ENCODE measurements around the gene MYO1B.

Gene MYO1B

GRCh38 chr2:191245046-191245868, at the start of gene MYO1B:
TSS of gene MYO1B (plus strand) at chr2:191245404. CDS start at chr2:191276896, 31,492 bp downstream.
- no peak for DNase-seq (ENCODE audit: low read depth)

- no peak for DNase-seq (ENCODE audit: low read depth)
These were observed 48.1 kb upstream of the MYO1B start for GRCh38 chr2:191197096-191197495.

DNA sequence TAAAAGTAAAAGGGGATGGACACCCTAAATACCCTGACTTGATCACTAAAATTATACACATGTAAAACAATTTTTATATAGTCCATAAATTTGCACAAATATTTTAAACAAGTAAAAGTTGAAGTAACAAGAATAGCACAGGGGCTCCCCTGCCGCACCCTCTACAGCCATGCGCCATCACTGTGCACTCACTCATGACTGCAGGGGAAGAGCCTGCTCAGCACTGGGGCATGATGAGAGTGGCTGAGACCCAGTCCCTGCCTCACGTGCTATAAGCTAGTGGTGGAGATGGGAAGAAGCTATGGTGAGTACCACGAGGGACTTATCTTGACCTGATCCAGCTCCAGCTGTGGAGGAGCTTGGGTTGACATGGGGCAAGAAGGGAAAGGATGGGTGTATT, 46.9 kb upstream of the MYO1B start:
- no peak for DNase-seq (ENCODE audit: low read depth)

DNA sequence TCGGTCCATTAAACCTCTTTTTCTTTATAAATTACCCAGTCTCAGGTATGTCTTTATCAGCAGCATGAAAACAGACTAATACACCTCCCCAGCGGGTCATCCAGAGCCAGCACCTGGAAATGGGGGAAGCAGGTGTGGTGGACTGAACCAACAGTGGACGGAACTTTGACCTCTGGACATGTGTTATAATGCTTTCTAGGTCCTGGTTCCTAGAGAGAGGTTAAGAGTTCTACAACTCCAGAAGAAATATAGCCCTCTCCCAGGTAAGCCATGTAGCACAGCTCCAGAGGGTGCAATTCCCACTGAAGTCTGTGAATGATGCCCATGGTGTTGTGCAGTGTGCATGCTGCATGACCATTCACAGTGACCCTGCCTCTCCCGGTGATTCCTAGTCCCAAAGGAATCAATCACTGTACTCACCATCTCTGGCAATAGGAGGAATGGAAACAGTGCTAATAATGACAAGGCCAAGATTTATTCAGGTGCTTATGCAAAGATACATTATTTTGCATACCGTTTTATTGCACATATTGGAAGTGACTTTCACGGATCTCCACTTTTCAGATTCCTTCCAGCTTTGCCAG, 45.2 kb upstream of the MYO1B start:
- DNase-seq (ENCODE audit: low read depth) = no peak

DNA sequence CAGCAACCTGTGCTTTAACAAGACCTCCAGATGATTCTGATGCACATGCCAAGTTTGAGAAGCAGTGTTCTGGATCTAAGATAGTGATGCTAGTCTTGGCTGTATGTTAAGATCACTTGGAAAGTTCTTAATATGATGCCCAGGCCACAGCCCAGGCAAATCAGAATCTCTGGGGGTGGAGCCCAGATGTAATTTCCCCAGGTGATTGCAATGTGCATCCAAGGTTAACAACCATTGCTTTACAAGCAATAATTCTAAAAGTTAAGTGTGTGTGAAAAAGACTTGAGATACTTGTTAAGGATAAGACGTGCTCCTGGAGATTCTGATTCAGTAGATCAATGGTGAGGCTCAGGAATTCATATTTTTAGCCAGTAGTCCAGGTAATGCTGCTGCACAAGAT, 44.3 kb upstream of the MYO1B start:
- no peak for DNase-seq (ENCODE audit: low read depth)

GRCh38 chr2:191202209-191202721, 42.9 kb upstream of the MYO1B start:
- DNase-seq (ENCODE audit: low read depth) = no peak

GRCh38 chr2:191202881-191203397, 42.3 kb upstream of the MYO1B start:
- DNase-seq (ENCODE audit: low read depth) = no peak

DNA sequence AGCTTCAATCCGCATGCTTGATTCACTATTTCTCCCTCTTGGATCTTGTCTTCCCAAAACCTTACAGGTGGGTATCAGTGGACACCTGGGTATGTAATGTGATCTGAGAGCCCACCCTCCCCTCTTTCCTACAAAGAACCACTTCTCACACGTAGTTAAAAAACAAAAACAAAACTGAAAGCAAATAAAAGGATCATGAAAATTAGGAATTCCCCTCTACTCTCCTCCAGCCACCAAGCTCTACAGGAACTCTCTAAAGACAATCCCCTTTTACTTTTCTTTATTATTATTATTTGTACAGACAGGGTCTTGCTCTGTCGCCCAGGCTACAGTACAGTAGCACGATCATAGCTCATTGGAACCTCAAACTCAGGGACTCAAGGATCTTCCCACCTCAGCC, 40.8 kb upstream of the MYO1B start:
- no peak for DNase-seq (ENCODE audit: low read depth)

GRCh38 chr2:191206613-191207471, 38.4 kb upstream of the MYO1B start:
- peak; percentile 33 for DNase-seq (ENCODE audit: low read depth)

- no peak for DNase-seq (ENCODE audit: low read depth)
These were observed 35.9 kb upstream of the MYO1B start for GRCh38 chr2:191209340-191209739.

GRCh38 chr2:191212119-191212518, 33.1 kb upstream of the MYO1B start:
- no peak for DNase-seq (ENCODE audit: low read depth)

- DNase-seq (ENCODE audit: low read depth) = no peak
These were observed 31.9 kb upstream of the MYO1B start for GRCh38 chr2:191213333-191213732.

- no peak for DNase-seq (ENCODE audit: low read depth)
These were observed 30.0 kb upstream of the MYO1B start for GRCh38 chr2:191215230-191215629.

DNA sequence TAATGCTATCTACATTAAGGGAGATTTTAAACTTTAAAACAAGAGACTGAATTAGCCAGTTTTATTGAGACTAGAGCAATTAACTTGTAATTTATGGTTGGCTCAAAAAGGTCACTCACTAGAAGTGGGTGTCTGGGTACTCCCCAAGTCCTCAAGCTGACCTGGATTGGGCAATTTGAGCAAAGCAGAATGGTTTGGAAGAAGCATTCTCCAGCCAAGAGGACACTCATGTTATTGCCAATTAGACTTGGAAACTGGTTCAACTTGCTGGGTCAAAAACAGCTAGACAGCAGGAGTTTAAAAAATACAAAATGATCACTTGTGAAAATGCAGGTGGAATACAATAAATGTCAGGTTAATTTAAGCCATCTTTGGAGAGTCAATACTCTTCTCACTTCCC, 29.5 kb upstream of the MYO1B start:
- no peak for DNase-seq (ENCODE audit: low read depth)

- no peak for DNase-seq (ENCODE audit: low read depth)
These were observed 27.6 kb upstream of the MYO1B start for GRCh38 chr2:191217580-191217979.

DNA sequence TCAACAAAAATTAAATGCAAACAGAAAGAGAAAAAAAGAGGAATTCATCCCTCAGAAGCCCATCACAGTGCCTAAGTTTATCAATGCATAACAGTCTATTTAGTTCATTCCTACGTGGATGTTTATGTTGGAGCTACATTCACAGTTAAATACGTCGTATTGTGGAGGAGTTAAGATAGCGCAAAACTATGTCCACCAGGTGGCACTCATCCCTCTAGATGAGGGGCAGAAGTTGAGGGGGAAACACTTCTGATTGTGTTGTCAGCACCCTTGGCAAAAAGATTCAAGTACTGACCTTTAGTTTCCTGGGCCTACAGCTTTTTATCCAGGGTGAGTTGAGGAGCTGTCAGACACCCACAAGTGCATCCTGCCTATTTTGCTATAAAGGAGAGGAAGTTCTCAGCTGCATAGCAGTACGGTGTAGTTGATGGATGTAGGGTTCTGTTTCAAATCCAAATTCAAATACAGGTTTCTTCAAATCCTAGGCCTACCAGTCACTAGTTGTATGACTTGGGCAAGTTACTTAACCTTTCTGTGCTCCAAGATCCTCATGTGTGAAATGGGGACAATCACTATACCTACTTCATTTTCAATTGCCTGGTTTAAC, 26.8 kb upstream of the MYO1B start:
- no peak for DNase-seq (ENCODE audit: low read depth)

GRCh38 chr2:191220671-191221070, 24.5 kb upstream of the MYO1B start:
- no peak for DNase-seq (ENCODE audit: low read depth)

DNA sequence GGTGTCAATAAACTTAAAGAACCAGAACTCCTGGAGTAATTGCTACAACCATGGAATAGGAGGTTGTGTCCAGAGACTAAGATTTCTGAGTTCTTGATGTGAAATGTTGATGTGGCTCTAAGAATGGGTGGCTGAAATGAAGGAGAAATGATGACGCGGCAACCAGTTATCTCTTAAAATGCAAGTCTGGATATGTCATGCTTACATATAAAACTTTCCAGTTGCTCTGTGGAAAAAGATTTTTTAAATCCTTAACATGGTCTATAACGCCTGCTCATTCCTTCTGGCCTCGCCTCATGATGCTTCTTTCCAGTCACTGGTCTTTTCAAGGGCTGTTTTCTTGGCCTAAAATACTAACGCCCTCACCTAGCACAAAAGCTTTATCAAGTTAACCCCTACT, 23.5 kb upstream of the MYO1B start:
- no peak for DNase-seq (ENCODE audit: low read depth)

DNA sequence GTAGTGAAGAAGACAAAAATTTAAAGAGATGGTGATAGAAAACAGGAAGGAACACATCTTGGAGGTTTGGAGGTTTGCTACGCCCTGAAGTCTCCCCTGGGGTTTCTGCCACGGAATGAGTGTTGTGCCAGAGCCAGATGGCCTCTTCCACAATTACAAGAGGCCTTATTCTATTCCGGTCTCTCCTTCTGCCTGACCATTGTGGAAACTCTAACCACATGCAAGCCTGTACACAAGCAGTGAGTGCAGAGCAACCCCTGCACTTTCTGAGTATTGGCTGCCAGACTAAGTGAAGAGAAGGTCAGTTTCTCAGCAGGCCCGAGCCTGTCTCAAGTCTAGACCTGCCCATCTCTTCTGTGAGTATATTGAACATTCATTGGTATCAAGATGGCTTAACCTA, 22.7 kb upstream of the MYO1B start:
- no peak for DNase-seq (ENCODE audit: low read depth)

GRCh38 chr2:191222952-191223351, 22.3 kb upstream of the MYO1B start:
- DNase-seq (ENCODE audit: low read depth) = no peak

GRCh38 chr2:191225126-191225525, 20.1 kb upstream of the MYO1B start:
- no peak for DNase-seq (ENCODE audit: low read depth)

DNA sequence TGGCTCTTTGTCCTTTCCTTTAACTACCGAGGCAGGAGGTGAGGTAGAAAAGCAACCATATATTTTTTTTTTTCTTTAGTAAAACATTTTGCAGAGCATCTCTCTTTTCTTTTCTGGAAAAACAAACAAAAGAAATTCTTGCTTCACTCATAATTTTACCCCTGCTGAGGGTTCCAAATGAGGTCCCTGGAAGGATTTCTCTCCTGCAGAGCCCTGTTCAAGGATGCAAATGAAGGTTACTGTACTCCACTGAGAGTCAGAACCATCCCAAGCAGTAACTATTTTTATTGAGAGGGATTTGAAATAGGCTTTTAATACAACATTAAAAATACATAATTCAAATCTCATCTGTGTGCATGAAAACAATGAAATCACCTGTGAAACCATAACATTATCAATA, 19.5 kb upstream of the MYO1B start:
- no peak for DNase-seq (ENCODE audit: low read depth)

Data from stimulated activated CD8-positive, alpha-beta memory T cell treated with anti-CD3 and anti-CD28 coated beads, Interleukin-12 subunit alpha, Interleukin-12 subunit beta, amount 100 ng/mL, for 1 hour (primary cell).